ENCODE measurements around the gene GRIK3.

- TF ChIP-seq POLR2AphosphoS5 (IDR thresholded peaks at IDR 0.05; ENCODE audit: low read depth, low read length): no peak
- TF ChIP-seq KDM5A (IDR thresholded peaks at IDR 0.05; ENCODE audit: low read length): no peak
- TF ChIP-seq CTCF (IDR thresholded peaks at IDR 0.05; ENCODE audit: control extremely low read depth in 1 of 3, insufficient read depth in 1 of 3, low read depth in 1 of 3, low read length in 3 of 3): no peak
- TF ChIP-seq MAFK (IDR thresholded peaks at IDR 0.05; ENCODE audit: low read depth, low read length): no peak
- no peak for TF ChIP-seq SIN3A (conservative IDR thresholded peaks at IDR 0.05 in 1 of 2, IDR thresholded peaks at IDR 0.05 in 1 of 2; ENCODE audit: low read depth in 1 of 2, low read length in 2 of 2)
- TF ChIP-seq MAX (IDR thresholded peaks at IDR 0.05): no peak
Measured at GRCh38 chr1:36880155-36881067, 153.9 kb downstream of the GRIK3 start.
